Left renal pelvis (tissue), 4 donors: ENCODE results near the gene ACTN3. TPM values are rescaled to one million over a fixed set of nuclear protein-coding genes. Genes with fewer than 3 reads are reported as not detected.
"Not testable (repeated sequence)": the region's sequence is repeated elsewhere in the genome, so short reads cannot be mapped to it uniquely, and the experiment has no call there.

ENCODE experiments used
- DNase-seq, 4 donors: peaks; one replicate each; pipeline ENCODE4 v3.0.0-alpha.2; 2013; ENCODE audit warnings: low read depth in 4 of 4, low spot score in 3 of 4
- polyA plus RNA-seq, 4 donors: library from polyadenylated mRNA; unstranded; fragments of 120-200 nt; gene quantifications; one replicate each; pipeline ENCODE4 v1.2.1, GENCODE V29; 2013; ENCODE audit not compliant: insufficient read length in 4 of 4

Gene ACTN3
- polyA plus RNA-seq, 4 donors: 0.27 to 0.52 (median 0.48) TPM

GRCh38 chr11:66562907-66563583 lies 16.3 kb downstream of the ACTN3 start:
- no peak for DNase-seq

DNA sequence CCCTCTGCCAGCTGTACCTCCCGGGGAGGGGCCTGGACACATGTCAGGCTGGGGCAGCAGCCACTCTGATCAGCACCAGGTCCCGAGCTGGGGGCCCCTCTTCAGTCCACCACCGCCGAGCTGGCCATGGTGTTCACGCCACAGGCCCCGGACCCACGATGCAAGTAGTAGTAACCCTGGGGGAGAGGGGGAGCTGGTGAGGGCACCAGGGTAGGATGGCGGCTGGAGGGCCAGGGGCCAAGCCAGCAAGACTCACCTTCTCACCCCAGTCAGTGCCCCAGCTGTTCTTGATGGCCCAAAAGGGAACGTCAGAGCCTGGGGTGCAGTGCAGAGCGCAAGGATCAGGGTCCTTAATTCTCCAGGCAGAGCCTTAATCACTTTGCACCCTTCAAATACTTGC lies 17.1 kb downstream of the ACTN3 start:
- no peak for DNase-seq

GRCh38 chr11:66564538-66564937 lies 17.8 kb downstream of the ACTN3 start:
- no peak for DNase-seq

DNA sequence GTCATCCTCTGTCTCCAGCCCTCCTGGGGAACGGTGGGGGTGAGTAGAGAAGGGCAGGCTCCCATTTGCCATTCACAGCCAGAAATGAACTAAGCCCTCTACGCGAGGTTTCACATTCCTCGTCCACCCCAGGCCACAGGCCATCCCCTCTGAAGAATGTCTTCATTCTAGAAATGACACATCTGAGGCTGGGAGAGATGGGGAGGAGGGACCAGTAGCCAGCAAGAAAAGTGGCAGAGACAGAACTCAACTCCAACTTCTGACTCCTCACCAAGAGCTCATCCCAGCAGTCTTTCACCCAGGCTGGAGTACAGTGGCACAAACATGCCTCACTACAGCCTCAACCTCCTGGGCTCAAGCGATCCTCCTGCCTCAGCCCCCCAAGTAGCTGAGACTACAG lies 18.3 kb downstream of the ACTN3 start:
- DNase-seq: no peak

DNA sequence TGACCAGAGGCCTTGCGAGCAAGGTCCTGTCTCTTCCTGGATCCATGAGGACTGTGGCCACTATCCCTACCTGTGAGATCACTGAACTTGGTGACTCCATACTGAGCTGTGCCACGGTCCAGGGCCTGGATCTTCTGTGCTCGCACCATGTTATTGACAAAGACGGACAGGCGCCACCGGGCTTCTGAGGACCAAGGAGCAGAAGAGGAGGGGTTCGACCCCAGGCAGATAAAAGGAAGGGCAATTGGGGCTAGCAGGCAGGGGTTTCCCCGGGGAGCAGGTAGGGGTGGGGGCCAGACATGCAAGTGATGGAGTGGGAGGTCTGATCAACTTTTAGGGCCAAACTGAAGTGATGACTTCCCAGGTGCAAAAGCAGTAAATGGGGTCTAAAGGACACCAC lies 19.5 kb downstream of the ACTN3 start:
- no peak for DNase-seq

DNA sequence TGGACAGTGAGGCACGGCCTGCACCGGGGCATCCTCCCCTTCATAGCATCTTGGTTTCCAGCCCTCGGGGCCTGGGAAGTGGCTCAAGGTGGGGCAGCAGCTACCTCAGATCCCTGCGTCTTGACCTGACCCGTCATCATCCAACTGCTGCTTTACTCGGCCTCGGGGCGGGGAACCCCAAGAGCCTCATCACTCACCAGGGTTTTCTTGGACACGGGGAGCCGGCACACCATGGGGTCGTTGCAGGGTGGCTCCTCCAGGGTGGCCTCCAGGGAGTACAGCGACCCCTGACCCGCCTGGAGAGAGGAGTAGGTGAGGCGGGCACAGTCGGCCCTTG lies 21.1 kb downstream of the ACTN3 start:
- no peak for DNase-seq

DNA sequence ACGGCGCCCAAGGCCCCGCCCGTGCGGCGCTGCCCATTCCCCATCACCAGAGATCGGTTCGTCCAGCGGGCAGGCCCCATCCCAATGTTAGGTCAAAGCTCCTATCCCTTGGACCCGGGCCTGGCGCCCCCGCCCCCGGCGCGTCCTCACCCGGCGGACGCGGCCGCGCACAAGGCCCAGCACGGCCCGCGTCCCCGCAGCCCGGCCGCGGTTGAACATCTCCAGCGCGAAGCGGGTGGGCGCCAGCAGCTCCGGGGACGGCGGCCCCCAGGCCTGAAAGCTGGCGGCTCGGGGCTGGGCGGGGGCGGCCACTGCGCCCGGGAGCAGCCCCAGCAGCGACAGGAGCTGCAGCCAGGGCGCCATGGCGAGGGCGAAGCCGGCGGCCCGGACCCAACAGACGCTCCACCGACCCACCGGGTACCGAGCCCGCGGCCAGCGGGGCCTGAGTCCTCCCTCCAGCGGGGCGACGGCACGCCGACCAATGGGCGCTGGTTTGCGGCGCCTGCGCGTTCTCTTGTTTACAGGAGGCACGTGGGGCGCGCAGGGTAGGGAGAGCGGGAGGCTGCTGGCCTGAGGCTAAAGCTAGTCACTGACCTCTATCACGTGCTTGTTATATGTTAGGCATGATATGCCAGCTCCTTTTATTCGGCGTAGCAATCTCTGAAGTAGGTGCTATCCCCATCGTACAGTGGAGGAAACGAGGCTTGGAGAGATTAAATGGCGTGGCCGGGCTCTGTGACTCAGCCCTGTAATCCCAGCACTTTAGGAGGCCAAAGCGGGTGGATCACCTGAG lies 21.6 kb downstream of the ACTN3 start, which contains the start of gene CTSF:
Gene CTSF, minus strand, starts transcription at position 483 of the 793 bp plus-strand sequence. Its CDS starts 120 bp downstream, at position 363.
- peak in 3 of 4 donors; percentile 42 to 60 (median 60) for DNase-seq

- DNase-seq: no peak
Measured at GRCh38 chr11:66569076-66569475, 22.4 kb downstream of the ACTN3 start.

DNA sequence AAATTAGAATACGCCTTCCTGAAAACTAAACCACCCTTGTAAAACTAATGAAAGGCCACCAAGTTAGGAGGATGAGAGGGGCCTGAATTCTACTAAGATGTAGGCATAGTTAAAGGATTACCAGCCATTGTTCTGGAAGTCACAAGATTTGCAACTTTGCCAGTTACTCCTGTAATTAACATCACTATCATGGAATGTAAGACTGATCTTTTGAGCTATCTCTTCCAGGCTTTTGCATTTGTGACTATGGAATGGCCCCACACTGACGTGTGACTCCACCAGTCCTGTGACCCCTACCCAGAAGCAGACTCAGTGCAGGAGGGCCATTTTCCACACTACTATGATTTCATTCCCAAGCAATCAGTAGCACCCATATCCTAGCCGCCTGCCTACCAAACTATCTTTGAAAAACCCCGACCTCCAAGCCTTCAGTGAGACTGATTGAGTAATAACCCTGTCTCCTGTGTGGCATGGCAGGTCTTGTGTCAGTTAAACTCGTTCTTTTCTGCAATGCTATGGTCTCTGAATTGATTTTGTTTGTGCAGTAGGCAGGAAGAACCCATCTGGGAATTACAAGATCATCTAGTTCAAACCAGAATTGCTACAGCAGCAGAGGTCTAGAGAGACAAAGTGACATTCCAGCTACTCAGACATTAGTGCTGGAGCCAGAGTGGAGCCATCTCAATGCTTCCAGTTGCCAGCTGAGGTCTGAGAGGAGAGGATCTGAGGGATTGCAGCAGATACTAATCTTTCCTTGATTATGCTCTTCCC lies 23.6 kb downstream of the ACTN3 start:
- no peak for DNase-seq

GRCh38 chr11:66570850-66571180 lies 24.1 kb downstream of the ACTN3 start:
- no peak for DNase-seq

DNA sequence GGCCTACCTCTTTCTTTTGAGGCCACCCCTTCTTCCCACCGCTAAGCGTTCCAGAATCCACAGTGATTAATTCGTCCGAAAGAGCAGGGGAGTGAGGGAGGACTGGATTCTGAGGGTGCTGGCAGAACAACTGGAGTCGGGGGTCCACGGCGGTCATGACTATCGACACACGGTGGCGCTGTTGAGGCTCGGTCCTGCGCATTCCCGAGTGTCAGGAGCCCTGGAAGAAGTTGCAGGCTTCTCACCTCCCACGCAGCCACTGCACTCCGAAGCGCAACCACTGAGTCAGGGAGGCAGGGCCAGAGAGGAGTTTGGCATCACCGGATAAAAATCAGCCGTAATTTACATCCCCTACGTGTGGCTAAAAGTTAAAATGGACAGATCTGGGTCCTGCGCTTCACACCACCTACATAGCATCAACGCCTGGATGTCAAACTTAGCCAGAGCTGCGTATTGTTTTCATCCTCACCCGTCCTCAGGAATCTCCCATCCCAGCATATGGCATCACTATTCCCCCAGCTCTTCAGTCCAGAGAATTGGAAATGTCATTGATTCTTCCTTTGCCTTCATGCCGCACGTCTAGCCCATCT lies 32.4 kb downstream of the ACTN3 start:
- peak; percentile 38 to 56 (median 43) for DNase-seq

- no peak for DNase-seq
Measured at GRCh38 chr11:66580803-66581202, 34.1 kb downstream of the ACTN3 start.

GRCh38 chr11:66581261-66581660 lies 34.6 kb downstream of the ACTN3 start:
- no peak for DNase-seq

- DNase-seq: not testable (repeated sequence)
Measured at GRCh38 chr11:66582565-66583147, 36.0 kb downstream of the ACTN3 start.

GRCh38 chr11:66585447-66585846 lies 38.7 kb downstream of the ACTN3 start:
- not testable (repeated sequence) for DNase-seq

- no peak for DNase-seq
Measured at GRCh38 chr11:66586136-66586535, 39.4 kb downstream of the ACTN3 start.

GRCh38 chr11:66589315-66589714 lies 42.6 kb downstream of the ACTN3 start:
- not testable (repeated sequence) for DNase-seq

DNA sequence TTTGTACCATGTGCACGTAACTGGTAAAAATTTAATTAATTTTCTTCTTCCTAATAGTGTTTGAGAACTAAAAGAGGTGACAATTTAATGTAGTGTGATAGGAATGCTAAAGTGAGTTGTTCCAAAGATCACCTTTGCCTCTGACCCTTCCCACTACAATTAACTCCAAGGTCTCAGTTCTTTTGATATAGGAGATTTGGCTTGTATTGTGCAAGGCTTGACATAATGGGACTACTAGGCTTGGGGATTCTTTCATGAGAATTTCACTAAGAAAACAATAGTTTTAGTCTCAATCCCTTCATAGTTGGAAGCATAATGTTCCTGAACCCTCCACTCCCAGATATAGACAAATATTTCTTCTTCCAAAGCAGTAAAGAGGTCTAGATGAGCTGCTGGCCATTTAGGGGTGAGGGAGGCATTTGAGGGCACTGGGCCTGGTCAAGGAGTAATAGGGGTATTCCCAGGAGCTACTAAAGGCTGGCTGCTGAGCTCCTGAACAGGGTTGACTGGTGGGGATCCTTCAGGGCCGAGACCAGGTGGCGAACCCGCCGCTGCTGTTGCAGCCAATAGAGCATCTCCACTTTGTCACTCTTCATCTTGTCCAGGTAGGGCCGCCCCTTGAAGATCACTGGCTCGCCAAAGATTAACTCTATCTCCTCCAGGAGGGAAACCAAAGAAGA lies 43.4 kb downstream of the ACTN3 start:
- DNase-seq: no peak

DNA sequence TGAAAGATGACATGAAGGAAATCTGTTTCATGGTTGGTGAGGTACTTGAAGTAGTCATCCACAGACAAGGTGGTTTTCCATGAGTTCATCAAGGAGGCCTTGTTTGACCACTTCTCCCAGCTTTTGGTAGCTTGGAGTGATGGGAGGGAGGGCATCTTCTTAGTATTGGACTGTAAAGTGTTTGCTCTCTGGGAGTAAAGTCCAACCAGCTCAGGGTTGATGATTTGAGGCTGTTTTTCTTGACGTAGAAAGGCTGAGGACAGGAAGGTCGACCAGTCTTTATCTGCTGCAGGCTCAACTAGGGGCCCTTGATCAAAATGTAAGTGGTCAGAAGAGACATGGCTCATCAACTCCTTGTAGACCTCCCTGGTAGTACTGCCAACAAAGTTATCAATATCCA lies 44.5 kb downstream of the ACTN3 start:
- DNase-seq: no peak
